Measurements from ENCODE around the gene ENTPD6.
"Not testable (repeated sequence)": the region's sequence is repeated elsewhere in the genome, so short reads cannot be mapped to it uniquely, and the experiment has no call there.

Gene ENTPD6

GRCh38 chr20:25176184-25176583 is 19.3 kb upstream of the ENTPD6 start:
- no peak overlapping the region for H3K4me3 ChIP-seq (ENCODE audit: low read length)
- no peak for TF ChIP-seq ZNF274 (IDR thresholded peaks at IDR 0.05; ENCODE audit: low read depth, low read length)

DNA sequence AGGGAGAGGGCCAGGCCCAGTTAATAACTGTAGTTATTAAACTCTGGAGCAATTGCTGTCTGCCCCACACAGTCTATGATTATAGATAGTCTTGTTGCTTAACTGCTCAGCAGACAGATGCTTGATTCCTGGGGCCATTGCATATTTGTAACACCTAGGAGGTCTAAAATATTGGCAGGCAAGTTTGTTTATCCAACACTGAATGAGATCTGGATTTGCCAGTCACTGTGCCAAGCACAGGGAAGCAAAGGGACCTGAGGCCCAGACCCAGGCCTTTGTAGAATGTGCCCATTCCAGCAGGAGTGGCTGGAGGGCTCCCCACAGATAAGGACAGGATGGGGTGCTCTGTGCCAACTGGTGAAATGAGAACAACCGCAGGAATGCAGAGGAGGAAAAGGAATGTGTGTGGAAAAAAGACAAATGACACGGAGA is 17.6 kb upstream of the ENTPD6 start:
- no peak for TF ChIP-seq ZNF274 (IDR thresholded peaks at IDR 0.05; ENCODE audit: low read depth, low read length)

DNA sequence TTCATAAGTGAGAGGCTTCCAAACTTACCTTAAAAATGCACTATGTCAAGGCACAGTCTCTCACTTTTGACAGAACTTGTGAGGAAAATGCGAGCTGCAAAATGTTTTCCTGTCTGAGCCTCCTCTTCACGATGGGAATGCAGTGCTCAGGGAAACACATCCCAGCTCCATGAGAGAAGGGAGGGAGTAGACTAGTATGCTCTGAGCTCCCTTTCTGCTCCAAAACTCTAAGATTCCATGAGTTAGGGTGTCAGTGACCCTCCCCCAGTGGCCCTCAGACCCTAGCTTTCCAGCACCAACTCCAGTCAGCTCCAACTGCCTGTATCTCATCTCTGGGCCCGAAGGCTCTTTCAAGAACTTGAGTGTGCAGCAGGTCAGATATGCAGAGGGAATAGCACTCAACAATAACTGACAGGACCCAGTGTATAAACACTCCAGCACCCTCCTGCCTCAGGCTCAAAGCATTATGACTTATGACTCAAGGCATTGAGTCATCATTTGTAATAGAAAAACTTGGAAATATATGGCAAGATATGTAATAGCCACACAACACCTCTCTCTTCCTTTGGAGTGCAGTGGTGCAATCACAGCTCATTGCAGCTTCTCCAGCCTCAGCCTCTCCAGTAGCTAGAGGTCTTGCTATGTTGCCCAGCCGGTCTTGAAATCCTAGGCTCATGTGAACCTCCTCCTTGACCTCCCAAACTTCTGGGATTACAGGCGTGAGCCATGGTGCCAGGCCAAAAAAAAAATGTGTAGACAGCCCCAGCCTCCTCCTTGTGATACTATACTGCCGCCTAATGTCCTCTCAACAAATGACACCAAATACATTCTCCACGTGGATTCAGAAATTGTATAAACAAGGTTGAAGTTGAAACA is 16.7 kb upstream of the ENTPD6 start:
- H3K4me3 ChIP-seq (ENCODE audit: low read length), result no peak overlapping the region
- TF ChIP-seq ZNF274 (IDR thresholded peaks at IDR 0.05; ENCODE audit: low read depth, low read length), result no peak

More for the DNA sequence above, 17.6 kb upstream of the ENTPD6 start:
- H3K4me3 ChIP-seq (ENCODE audit: low read length), result no peak overlapping the region

DNA sequence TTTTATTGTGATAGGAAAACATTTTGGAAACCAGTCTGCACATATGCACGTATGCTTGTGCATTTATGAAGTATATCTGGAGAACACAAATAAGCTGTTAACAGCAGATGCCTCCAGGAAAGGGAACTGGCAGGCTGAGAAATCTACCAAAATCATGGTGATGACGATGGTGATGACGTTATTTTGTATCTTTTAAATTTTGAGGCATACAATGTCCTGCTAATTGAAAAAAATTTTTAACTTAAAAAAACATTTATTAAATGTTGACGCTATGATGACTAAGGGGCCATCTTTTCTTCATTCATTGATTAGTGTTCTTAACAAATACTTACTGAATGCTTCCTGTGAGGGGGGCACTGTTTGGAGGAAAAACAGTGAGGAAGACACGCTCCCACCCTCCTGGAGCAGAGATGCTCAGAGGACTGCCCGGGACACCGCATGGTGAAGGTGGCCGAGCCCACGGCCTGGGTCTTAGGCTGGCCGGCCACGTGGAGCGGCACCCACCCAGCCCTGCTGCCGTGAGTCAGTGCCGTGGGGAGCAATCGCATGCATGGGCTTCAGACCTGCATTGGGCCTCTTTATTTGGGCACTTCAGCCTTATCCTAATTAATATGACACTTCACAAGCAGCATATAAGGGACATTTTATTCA is 15.9 kb upstream of the ENTPD6 start:
- TF ChIP-seq ZNF274 (IDR thresholded peaks at IDR 0.05; ENCODE audit: low read depth, low read length), result no peak
- no peak overlapping the region for H3K4me3 ChIP-seq (ENCODE audit: low read length)

DNA sequence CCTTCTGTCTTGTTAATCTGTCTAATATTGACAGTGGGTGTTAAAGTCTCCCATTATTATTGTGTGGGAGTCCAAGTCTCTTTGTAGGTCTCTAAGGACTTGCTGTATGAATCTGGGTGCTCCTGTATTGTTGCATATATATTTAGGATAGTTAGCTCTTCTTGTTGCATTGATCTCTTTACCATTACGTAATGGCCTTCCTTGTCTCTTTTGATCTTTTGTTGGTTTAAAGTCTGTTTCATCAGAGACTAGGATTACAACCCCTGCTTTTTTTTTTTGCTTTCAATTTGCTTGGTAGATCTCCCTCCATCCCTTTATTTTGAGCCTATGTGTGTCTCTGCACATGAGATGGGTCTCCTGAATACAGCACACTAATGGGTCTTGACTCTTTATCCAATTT is 11.1 kb upstream of the ENTPD6 start:
- H3K4me3 ChIP-seq (ENCODE audit: low read length), result not testable (repeated sequence)

GRCh38 chr20:25187220-25187619 is 8.3 kb upstream of the ENTPD6 start:
- TF ChIP-seq ZNF274 (IDR thresholded peaks at IDR 0.05; ENCODE audit: low read depth, low read length), result no peak
- no peak overlapping the region for H3K4me3 ChIP-seq (ENCODE audit: low read length)

GRCh38 chr20:25187635-25188034 is 7.9 kb upstream of the ENTPD6 start:
- no peak overlapping the region for H3K4me3 ChIP-seq (ENCODE audit: low read length)
- no peak for TF ChIP-seq ZNF274 (IDR thresholded peaks at IDR 0.05; ENCODE audit: low read depth, low read length)

DNA sequence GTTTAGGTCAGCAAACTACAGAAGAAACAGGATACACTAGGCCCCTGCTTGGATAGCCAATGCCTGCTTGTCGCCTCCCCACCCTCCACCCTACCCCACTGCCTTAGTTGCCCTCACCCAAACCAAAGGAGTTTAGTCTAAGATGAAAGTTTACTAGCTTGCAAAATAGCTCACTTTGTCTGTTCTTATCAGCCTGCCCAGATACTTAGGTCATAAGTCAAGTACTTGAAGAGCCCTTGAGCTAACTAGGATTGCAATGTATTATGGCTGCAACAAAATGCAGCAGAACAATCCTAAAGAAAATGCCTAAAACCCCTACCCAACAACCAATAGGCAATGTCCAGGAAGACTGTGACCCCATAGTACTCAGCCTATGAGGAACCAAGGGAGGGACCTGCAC is 7.3 kb upstream of the ENTPD6 start:
- TF ChIP-seq ZNF274 (IDR thresholded peaks at IDR 0.05; ENCODE audit: low read depth, low read length), result no peak
- H3K4me3 ChIP-seq (ENCODE audit: low read length), result no peak overlapping the region

DNA sequence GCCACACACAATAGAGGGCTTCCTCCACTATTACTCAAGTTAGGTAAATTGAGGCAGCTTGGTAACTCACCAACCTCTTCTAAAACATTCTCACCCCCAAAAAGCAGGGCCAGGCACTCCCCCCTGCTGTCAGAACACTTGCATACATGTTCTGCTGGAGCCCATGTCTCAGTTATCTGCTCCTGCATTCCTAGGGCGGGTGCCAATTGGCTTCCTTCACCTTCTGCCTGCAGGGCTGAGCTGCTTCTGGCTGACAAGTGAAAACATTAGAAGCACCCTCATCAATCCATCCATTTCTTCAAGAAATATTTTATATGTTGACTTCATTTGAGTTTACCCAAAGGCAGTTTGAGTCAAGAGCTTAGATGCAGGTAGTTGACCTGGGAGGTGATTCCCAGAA is 4.5 kb upstream of the ENTPD6 start:
- TF ChIP-seq ZNF274 (IDR thresholded peaks at IDR 0.05; ENCODE audit: low read depth, low read length), result no peak
- no peak overlapping the region for H3K4me3 ChIP-seq (ENCODE audit: low read length)

GRCh38 chr20:25191689-25192088 is 3.8 kb upstream of the ENTPD6 start:
- no peak for TF ChIP-seq ZNF274 (IDR thresholded peaks at IDR 0.05; ENCODE audit: low read depth, low read length)
- H3K4me3 ChIP-seq (ENCODE audit: low read length), result no peak overlapping the region

- H3K4me3 ChIP-seq (ENCODE audit: low read length), result no peak overlapping the region
- no peak for TF ChIP-seq ZNF274 (IDR thresholded peaks at IDR 0.05; ENCODE audit: low read depth, low read length)
Observed at GRCh38 chr20:25193843-25194242, 1.7 kb upstream of the ENTPD6 start.

GRCh38 chr20:25194333-25194972 is 1.1 kb upstream of the ENTPD6 start:
- H3K4me3 ChIP-seq (ENCODE audit: low read length), result no peak overlapping the region
- no peak for TF ChIP-seq ZNF274 (IDR thresholded peaks at IDR 0.05; ENCODE audit: low read depth, low read length)

GRCh38 chr20:25195962-25196785 is 662 bp downstream of the ENTPD6 start:
- TF ChIP-seq ZNF274 (IDR thresholded peaks at IDR 0.05; ENCODE audit: low read depth, low read length), result no peak
- H3K4me3 ChIP-seq (ENCODE audit: low read length), result peak overlapping the region; percentile 90

- TF ChIP-seq ZNF274 (IDR thresholded peaks at IDR 0.05; ENCODE audit: low read depth, low read length), result no peak
- H3K4me3 ChIP-seq (ENCODE audit: low read length), result peak overlapping the region; percentile 90; the same call in 1 of the 2 replicates
Observed at GRCh38 chr20:25196786-25197120, 1.2 kb downstream of the ENTPD6 start.

Data from GM08714 (cell line).